ENCODE results near the gene FGGY. TPM values are rescaled to one million over a fixed set of nuclear protein-coding genes. Genes with fewer than 3 reads are reported as not detected.
"Not testable (repeated sequence)": the region's sequence is repeated elsewhere in the genome, so short reads cannot be mapped to it uniquely, and the experiment has no call there.

Gene FGGY
- total RNA-seq, 1 donor from 2014 or later, result 34.4 TPM

GRCh38 chr1:59288046-59288445 is 8.8 kb upstream of the FGGY start:
- DNase-seq (ENCODE audit: low spot score), result no peak

GRCh38 chr1:59289570-59289969 is 7.3 kb upstream of the FGGY start:
- no peak for DNase-seq (ENCODE audit: low spot score)

GRCh38 chr1:59290193-59290949 is 6.5 kb upstream of the FGGY start:
- DNase-seq (ENCODE audit: low spot score), result peak; percentile 84

- DNase-seq (ENCODE audit: low spot score), result no peak
Observed at GRCh38 chr1:59291561-59291960, 5.3 kb upstream of the FGGY start.

GRCh38 chr1:59292562-59292961 is 4.3 kb upstream of the FGGY start:
- peak; percentile 77 for DNase-seq (ENCODE audit: low spot score)

- DNase-seq (ENCODE audit: low spot score), result no peak
Observed at GRCh38 chr1:59293206-59293605, 3.7 kb upstream of the FGGY start.

- DNase-seq (ENCODE audit: low spot score), result no peak
Observed at GRCh38 chr1:59293849-59294248, 3.0 kb upstream of the FGGY start.

GRCh38 chr1:59294423-59294822 is 2.5 kb upstream of the FGGY start:
- DNase-seq (ENCODE audit: low spot score), result no peak

GRCh38 chr1:59295618-59296017 is 1.3 kb upstream of the FGGY start:
- DNase-seq (ENCODE audit: low spot score), result no peak

- no peak for DNase-seq (ENCODE audit: low spot score)
Observed at GRCh38 chr1:59298026-59298583, 1.2 kb downstream of the FGGY start.

GRCh38 chr1:59298710-59299346 is 1.9 kb downstream of the FGGY start:
- DNase-seq (ENCODE audit: low spot score), result no peak

GRCh38 chr1:59299670-59300069 is 2.8 kb downstream of the FGGY start:
- not testable (repeated sequence) for DNase-seq (ENCODE audit: low spot score)

GRCh38 chr1:59302297-59302696 is 5.4 kb downstream of the FGGY start:
- DNase-seq (ENCODE audit: low spot score), result no peak

GRCh38 chr1:59302871-59303270 is 6.0 kb downstream of the FGGY start:
- no peak for DNase-seq (ENCODE audit: low spot score)

GRCh38 chr1:59305188-59305587 is 8.3 kb downstream of the FGGY start:
- no peak for DNase-seq (ENCODE audit: low spot score)

- peak; percentile 95 for DNase-seq (ENCODE audit: low spot score)
Observed at GRCh38 chr1:59307591-59307990, 10.7 kb downstream of the FGGY start.

GRCh38 chr1:59308839-59309238 is 11.9 kb downstream of the FGGY start:
- no peak for DNase-seq (ENCODE audit: low spot score)

GRCh38 chr1:59309392-59309791 is 12.5 kb downstream of the FGGY start:
- no peak for DNase-seq (ENCODE audit: low spot score)

- no peak for DNase-seq (ENCODE audit: low spot score)
Observed at GRCh38 chr1:59309795-59310548, 13.1 kb downstream of the FGGY start.

- DNase-seq (ENCODE audit: low spot score), result no peak
Observed at GRCh38 chr1:59310549-59311250, 13.8 kb downstream of the FGGY start.

- DNase-seq (ENCODE audit: low spot score), result no peak
Observed at GRCh38 chr1:59314776-59315528, 18.1 kb downstream of the FGGY start.

Measured in umbilical cord (tissue), 2 donors.